K562 (cell line): ENCODE results near the gene SLC30A1. TPM values are rescaled to one million over a fixed set of nuclear protein-coding genes. Genes with fewer than 3 reads are reported as not detected.
A peak's percentile ranks its signal among the peaks of the same experiment; 100 is the strongest.

ENCODE experiments used
- CHCHD3 ChIP-seq: fragments of 250-450 bp; sonication (Bioruptor Pico); IDR thresholded peaks from 2 replicates; pipeline ENCODE4 v2.1.2; 2022; ENCODE audit warnings: mild to moderate bottlenecking
- HLTF ChIP-seq: fragments of 450-650 bp; IDR thresholded peaks from 2 replicates; pipeline ENCODE4 v1.6.1; 2016
- IFI16 ChIP-seq: fragments of 250-450 bp; sonication (Bioruptor Pico); IDR thresholded peaks from 2 replicates; pipeline ENCODE4 v2.1.2; 2022; ENCODE audit warnings: mild to moderate bottlenecking, inconsistent platforms
- KDM1A ChIP-seq, 2 experiments: fragments of 450-650 bp; IDR thresholded peaks; 2 replicates each; pipeline ENCODE4 v1.6.1; 2016; ENCODE audit warnings: mild to moderate bottlenecking in 2 of 2
- KDM2B ChIP-seq: fragments of 250-450 bp; sonication (Bioruptor Pico); IDR thresholded peaks from 2 replicates; pipeline ENCODE4 v1.8.0; 2021; ENCODE audit warnings: mild to moderate bottlenecking, moderate library complexity
- STAT5A ChIP-seq: IDR thresholded peaks from 2 replicates; pipeline ENCODE4 v1.6.1; 2012; ENCODE audit warnings: low read length, inconsistent platforms, borderline replicate concordance
- ZFP36 ChIP-seq: fragments of 150-350 bp; IDR thresholded peaks from 2 replicates; pipeline ENCODE4 v1.6.1; 2018; ENCODE audit warnings: low read length, low read depth; ENCODE audit not compliant: partially characterized antibody
- ZNF318 ChIP-seq, 2 experiments: fragments of 450-650 bp; IDR thresholded peaks; 2 replicates each; pipeline ENCODE4 v1.6.1; 2016; ENCODE audit warnings: mild to moderate bottlenecking in 2 of 2, borderline replicate concordance in 1 of 2, low read depth in 1 of 2, moderate library complexity in 1 of 2
- ZNF592 ChIP-seq: fragments of 450-650 bp; IDR thresholded peaks from 2 replicates; pipeline ENCODE4 v1.6.1; 2017; ENCODE audit warnings: antibody characterized with exemption, mild to moderate bottlenecking
- polyA plus RNA-seq, 8 experiments: library from polyadenylated mRNA; depleted of rRNA in 4 of 8; stranded (reverse) in 5 of 8; unstranded in 3 of 8; fragments of >200 nt; fragmentation: Nextera tagmentation in 2 of 8; fragmentation: Illumina TruSeq in 1 of 8; extraction: Ambion mirVana in 2 of 8; extraction: Trizol in 1 of 8; gene quantifications; 2 replicates each; pipeline versions ENCODE4 v1.2.1 to v1.2.3, GENCODE V29; 2011 to 2014; ENCODE audit warnings: inconsistent platforms in 1 of 8, missing spikeins in 1 of 8
- total RNA-seq, 7 experiments: library from RNA; depleted of rRNA in 6 of 7; stranded (reverse); fragments of >200 nt in 6 of 7; fragmentation: Illumina TruSeq in 2 of 7; extraction: Trizol in 2 of 7; gene quantifications; 2 replicates each; pipeline versions ENCODE4 v1.2.1 to v1.2.3, GENCODE V29; 2011 to 2021; ENCODE audit warnings: low replicate concordance in 1 of 7
- TF ChIP-seq, protein P1 (sequence below): sonication (generic); formaldehyde crosslinking; IDR thresholded peaks from 2 replicates; pipeline ENCODE4 v1.8.0; 2022; ENCODE audit warnings: missing genetic modification reagents, mild to moderate bottlenecking, moderate library complexity, borderline replicate concordance
- TF ChIP-seq, protein P2 (sequence below), 2 experiments: fragments of 450-650 bp in 1 of 2; sonication (generic) in 1 of 2; formaldehyde crosslinking; conservative IDR thresholded peaks; 2 replicates each; pipeline versions ENCODE4 v1.4.0 to v1.8.1; 2020 to 2022; ENCODE audit warnings: mild to moderate bottlenecking in 1 of 2, missing genetic modification reagents in 1 of 2

The SLC30A1 gene
- total and polyA plus RNA-seq, 9 of the 15 experiments (the other 6 are each of a cell fraction or from before 2014, with no cell fraction given), result 4.1 to 14.4 (median 6.6) TPM

DNA sequence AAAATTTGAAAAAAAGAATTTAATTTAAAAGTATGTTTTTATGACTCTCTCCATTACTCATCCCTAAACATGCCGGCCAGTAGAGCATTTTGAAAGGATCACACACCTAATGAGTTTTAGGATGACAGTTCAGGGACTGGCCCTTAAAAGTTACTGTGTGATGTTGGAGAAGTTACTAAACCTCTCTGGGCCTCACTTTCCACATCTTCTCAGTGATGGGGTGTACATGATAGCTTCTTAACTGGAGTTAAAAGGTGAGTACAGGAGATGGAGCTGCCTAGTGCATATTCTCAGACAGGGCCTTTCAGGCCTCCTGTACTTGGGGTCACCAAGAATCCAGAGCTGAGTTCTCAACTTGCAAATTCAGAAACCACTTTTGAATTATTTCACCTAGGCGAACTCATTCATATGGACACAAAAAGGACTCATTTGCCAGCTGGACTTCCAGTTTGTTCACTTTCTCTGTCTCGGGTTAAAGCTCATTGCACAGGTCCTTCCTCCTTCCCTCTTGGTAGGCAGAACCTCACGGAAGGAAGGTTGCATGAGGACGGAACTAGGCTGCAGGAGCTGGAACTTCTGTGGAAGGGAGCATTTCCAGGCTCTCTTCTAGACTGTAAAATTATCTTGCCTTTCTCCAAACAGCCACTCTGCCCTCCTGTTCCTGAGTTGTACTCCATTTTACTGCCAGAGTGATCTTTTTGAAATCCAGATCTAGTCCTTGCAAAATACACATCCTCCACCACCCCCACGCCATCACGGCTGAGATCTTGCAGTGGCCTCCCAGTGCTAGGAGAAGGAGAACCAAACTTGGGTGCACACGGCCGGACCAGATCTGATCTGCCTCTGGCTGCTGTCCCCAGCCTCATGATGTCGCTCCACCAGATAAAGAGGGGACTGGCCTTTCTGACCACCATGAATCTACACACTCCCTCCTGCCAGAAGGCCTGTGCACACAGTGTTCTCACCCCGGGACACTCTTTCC is 4.3 kb upstream of the SLC30A1 start (continued):
- TF ChIP-seq STAT5A, result no peak
- TF ChIP-seq CHCHD3, result no peak
- TF ChIP-seq, protein P1, sequence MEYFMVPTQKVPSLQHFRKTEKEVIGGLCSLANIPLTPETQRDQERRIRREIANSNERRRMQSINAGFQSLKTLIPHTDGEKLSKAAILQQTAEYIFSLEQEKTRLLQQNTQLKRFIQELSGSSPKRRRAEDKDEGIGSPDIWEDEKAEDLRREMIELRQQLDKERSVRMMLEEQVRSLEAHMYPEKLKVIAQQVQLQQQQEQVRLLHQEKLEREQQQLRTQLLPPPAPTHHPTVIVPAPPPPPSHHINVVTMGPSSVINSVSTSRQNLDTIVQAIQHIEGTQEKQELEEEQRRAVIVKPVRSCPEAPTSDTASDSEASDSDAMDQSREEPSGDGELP (CRISPR knock-in tag), result no peak
- TF ChIP-seq HLTF, result no peak
- peak; percentile 89 for TF ChIP-seq ZFP36
- TF ChIP-seq ZNF318 (IDR thresholded peaks at IDR 0.05; ENCODE audit: borderline replicate concordance in 1 of 2, low read depth in 1 of 2), result no peak
- no peak for TF ChIP-seq IFI16 (CRISPR knock-in tag)
- TF ChIP-seq, protein P2, sequence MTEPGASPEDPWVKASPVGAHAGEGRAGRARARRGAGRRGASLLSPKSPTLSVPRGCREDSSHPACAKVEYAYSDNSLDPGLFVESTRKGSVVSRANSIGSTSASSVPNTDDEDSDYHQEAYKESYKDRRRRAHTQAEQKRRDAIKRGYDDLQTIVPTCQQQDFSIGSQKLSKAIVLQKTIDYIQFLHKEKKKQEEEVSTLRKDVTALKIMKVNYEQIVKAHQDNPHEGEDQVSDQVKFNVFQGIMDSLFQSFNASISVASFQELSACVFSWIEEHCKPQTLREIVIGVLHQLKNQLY (CRISPR knock-in tag; conservative IDR thresholded peaks at IDR 0.05), result no peak
- TF ChIP-seq KDM1A (IDR thresholded peaks at IDR 0.05), result peak; percentile 82 to 92; a peak in 3 of 4 replicates
- no peak for TF ChIP-seq KDM2B
- TF ChIP-seq ZNF592, result peak; percentile 16; the same call in 1 of the 2 replicates
